Stimulated activated memory B cell treated with anti-CD40 and anti-IgM and Interleukin-4, amounts not matched to agents 10 μg/mL and 1 μg/mL and 100 μg/mL, for 72 hours (primary cell): ENCODE measurements around the gene RHOT1.
"Not testable (repeated sequence)": the region's sequence is repeated elsewhere in the genome, so short reads cannot be mapped to it uniquely, and the experiment has no call there.

Experiments used
- ATAC-seq: fragments of 150-1000 bp; cut with Tn5 transposase; 2 replicates; pipeline ENCODE4 v1.10.0; 2021
- H3K27ac Mint-ChIP-seq: one replicate; pipeline ENCODE4 v1.8.0; 2022; ENCODE audit warnings: mild to moderate bottlenecking, mixed read lengths
- H3K27me3 Mint-ChIP-seq: one replicate; pipeline ENCODE4 v1.8.0; 2022; ENCODE audit warnings: mixed read lengths
- H3K36me3 Mint-ChIP-seq: one replicate; pipeline ENCODE4 v1.8.0; 2022; ENCODE audit warnings: mixed read lengths
- H3K4me1 Mint-ChIP-seq: one replicate; pipeline ENCODE4 v1.8.0; 2022; ENCODE audit warnings: mixed read lengths
- H3K4me3 Mint-ChIP-seq: one replicate; pipeline ENCODE4 v1.8.0; 2022; ENCODE audit warnings: mild to moderate bottlenecking, moderate library complexity, mixed read lengths
- H3K9me3 Mint-ChIP-seq: one replicate; pipeline ENCODE4 v1.8.0; 2022; ENCODE audit warnings: mixed read lengths

RHOT1 gene

DNA sequence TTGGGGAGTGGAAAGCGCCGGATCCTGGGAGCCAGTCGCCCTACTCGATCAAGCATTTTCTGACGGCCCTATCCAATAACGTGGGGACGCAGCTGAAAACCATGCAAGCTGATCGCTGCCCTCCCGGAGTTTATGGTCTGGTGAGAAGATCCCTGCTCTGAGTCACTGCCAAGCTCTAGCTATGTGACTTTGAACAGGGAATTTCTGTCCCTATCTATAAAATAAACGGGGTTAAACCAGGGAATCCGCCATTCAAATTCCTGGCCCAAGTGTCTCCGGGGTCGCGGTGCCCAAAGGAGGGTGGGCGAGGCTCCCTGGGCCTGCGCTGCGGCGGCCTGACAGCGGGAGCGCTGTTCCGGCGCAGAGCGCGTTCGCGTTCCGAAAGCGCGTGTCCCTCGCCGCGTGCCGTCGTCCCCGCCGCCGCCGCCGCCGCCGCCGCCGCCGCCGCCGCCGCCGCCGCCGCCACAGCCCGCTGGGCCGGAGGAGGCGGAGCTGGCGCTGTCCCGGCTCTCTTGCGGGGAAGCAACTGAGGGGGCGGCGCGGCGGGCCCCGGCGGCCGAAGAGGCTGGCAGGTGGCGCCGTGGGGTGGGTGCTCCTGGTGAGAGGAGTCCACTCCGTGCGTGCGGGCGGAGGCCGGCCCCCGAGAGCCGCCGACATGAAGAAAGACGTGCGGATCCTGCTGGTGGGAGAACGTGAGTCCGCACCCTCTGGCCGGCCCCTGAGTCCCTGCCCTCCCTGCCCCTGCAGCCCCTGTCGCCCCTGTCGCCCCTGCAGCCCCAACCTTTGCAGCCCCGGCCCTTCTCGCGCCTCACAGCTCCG lies at the start of gene RHOT1:
Gene RHOT1 (plus strand): TSS at position 465 of the 819 bp plus-strand sequence. CDS start 191 bp downstream, at position 656.
- ATAC-seq = peak; percentile 90

DNA sequence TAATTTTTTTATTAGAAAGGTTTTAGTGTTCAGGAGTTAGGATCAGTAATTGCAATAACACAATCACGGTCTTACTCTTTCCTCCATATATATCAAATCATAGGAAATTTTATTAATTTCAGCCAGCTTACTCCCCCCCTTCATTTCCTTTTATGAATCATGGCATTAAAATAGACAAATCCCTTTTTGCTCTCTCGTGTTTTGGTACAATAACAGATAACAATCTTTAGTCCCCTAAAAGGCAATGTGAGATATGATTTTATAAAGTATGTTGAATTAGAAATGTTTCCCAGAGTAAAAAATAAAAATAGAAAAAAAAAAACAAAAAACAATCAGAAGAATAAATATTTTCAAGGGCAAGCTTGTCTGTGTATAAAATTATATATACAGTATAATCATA lies 42.6 kb upstream of the RHOT1 start:
- no peaks in the 10 kb centered on the region for H3K27me3 Mint-ChIP-seq
- H3K4me1 Mint-ChIP-seq = no peaks in the 10 kb centered on the region
- ATAC-seq = no peak
- no peaks in the 10 kb centered on the region for H3K36me3 Mint-ChIP-seq
- H3K27ac Mint-ChIP-seq = no peak overlapping the region
- H3K4me3 Mint-ChIP-seq = no peak overlapping the region
- no peaks in the 10 kb centered on the region for H3K9me3 Mint-ChIP-seq

More for the DNA sequence above, at the start of gene RHOT1:
- no peaks in the 10 kb centered on the region for H3K9me3 Mint-ChIP-seq
- peaks cover 24% of the 10 kb centered on the region for H3K4me1 Mint-ChIP-seq
- peak within 1 kb of the TSS; percentile 95 for H3K4me3 Mint-ChIP-seq
- H3K27me3 Mint-ChIP-seq = no peaks in the 10 kb centered on the region
- H3K36me3 Mint-ChIP-seq = no peaks in the 10 kb centered on the region
- H3K27ac Mint-ChIP-seq = peak within 1 kb of the TSS; percentile 94

DNA sequence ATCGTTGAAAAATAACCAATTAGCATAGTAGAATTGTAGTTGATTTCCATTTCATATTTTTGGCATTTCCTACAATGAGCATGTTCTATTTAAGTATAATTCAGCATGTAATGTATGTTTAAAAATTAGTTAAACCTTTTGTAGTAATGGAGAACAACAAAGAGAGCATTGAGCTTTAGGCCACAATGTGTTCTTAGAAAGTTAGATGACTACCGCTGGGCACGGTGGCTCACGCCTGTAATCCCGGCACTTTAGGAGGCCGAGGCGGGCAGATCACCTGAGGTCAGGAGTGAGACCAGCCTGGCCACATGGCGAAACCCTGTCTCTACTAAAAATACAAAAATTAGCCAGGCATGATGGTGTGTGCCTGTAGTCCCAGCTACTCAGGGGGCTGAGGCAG lies 42.0 kb upstream of the RHOT1 start:
- H3K27ac Mint-ChIP-seq, H3K4me1 Mint-ChIP-seq, H3K4me3 Mint-ChIP-seq, H3K9me3 Mint-ChIP-seq, H3K27me3 Mint-ChIP-seq, H3K36me3 Mint-ChIP-seq, ATAC-seq: not testable (repeated sequence)

DNA sequence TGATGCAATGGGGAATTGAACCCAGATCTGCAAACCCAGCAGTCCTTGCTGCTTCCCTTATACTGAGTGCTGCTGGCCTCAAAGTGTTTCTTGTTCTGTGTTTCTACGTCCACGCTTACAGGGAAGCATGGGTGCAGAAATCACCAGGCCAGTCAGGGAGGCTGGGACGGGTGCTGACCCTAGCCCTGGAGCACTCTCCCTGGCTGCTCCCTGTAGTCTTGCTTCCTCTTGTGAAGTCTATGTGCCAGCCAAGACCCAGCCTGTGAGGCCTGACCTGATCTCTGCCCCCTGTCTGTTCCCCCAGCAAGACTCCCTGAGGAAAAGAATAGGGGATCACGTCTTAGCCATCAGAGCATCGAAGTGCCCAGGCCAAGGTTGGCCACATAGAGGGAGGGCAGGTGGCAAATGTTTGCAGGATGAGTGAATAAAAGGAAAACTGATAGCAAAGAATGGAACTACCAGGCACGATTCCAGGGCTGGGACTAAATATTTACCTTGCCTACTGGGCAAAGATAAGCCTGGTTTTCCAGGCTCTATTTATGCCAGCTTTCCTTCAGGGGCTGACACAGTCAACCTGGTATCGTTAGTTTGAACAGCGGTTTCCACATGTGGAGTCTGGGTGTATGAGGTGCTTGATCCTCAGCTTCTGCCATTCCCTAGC lies 41.2 kb upstream of the RHOT1 start:
- Mint-ChIP-seq H3K27me3 (peaks cover 10% of the 10 kb centered on the region), H3K4me3 (no peak overlapping the region), H3K27ac (no peak overlapping the region), H3K9me3 (no peaks in the 10 kb centered on the region), H3K4me1 (no peaks in the 10 kb centered on the region), H3K36me3 (no peaks in the 10 kb centered on the region)
- no peak for ATAC-seq

DNA sequence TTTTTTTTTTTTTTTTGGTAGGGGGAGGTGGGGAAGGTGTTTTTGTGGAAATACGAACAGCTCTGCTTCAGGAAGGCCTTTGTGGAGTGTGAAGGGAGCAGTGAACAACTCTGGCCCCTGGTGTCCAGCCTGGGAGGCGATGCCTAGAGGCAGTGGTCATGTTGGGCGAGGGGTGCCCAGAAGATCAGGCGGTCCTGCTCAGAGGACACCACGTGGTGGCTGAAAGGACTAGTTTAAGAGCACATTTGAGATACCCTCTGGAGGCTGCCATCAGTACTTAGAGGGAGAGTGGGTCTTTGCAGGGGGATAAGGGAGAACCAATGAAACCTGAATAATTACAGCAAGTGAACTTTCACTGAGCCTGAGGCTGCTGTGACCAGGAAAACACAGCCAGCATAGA lies 40.1 kb upstream of the RHOT1 start:
- no peaks in the 10 kb centered on the region for H3K36me3 Mint-ChIP-seq
- no peak overlapping the region for H3K27ac Mint-ChIP-seq
- H3K4me1 Mint-ChIP-seq = no peaks in the 10 kb centered on the region
- ATAC-seq = no peak
- H3K9me3 Mint-ChIP-seq = no peaks in the 10 kb centered on the region
- peaks cover 10% of the 10 kb centered on the region for H3K27me3 Mint-ChIP-seq
- no peak overlapping the region for H3K4me3 Mint-ChIP-seq

DNA sequence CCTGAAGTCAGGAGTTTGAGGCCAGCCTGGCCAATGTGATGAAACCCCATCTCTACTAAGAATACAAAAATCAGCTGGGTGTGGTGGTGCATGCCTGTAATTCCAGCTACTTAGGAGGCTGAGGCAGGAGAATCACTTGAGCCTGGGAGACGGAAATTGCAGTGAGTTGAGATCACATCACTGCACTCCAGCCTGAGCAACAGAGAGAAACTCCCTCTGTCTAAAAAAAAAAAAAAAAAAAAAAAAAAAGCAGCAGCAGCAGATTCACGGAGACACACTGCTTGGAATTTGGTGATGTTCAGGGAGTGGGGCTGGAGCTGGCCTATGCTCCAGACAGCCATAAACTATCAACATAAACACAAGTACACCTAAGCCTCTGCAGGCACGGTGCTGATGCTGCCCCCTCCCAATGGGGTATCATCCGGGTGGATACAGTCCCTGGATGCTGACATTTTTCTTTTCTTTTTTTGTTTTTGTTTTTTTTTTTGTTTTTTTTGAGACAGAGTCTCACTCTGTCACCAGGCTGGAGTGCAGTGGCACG lies 39.6 kb upstream of the RHOT1 start:
- no peak overlapping the region for H3K27ac Mint-ChIP-seq
- H3K36me3 Mint-ChIP-seq = no peaks in the 10 kb centered on the region
- no peak for ATAC-seq
- H3K27me3 Mint-ChIP-seq = peaks cover 10% of the 10 kb centered on the region
- H3K4me1 Mint-ChIP-seq = no peaks in the 10 kb centered on the region
- H3K9me3 Mint-ChIP-seq = no peaks in the 10 kb centered on the region
- no peak overlapping the region for H3K4me3 Mint-ChIP-seq

DNA sequence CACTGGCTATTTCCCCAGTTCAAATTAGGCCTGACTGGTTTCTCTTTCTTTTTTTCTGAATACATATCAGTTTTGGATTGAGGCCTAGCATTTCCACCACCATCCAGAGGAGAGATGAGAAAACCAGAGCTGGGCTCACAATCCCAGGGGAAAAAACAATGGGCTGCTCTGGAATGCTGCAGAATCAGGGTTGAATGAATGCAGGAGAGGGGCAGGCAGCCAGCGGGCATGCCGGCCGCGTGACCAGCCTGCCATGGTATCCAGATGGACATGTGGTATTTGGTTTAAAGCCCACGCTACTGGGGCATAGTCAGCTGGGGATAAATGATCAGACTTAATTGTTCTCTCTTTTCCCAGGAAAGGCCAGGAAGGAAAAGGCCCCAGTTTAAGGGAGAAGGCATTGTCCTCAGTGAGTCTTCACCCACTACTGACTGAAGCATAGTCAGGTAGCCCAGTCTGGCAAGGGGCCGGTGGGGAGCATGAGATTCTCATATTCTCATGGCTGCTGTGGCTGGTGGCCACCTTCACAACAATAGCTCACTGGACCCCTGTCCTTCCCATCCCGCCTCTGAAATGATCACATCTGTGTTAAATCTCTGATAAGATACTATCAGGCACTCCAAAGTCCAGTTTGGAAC lies 38.7 kb upstream of the RHOT1 start:
- H3K36me3 Mint-ChIP-seq = no peaks in the 10 kb centered on the region
- H3K9me3 Mint-ChIP-seq = no peaks in the 10 kb centered on the region
- no peak for ATAC-seq
- H3K4me1 Mint-ChIP-seq = no peaks in the 10 kb centered on the region
- H3K27me3 Mint-ChIP-seq = peaks cover 10% of the 10 kb centered on the region
- H3K4me3 Mint-ChIP-seq = no peak overlapping the region
- no peak overlapping the region for H3K27ac Mint-ChIP-seq

DNA sequence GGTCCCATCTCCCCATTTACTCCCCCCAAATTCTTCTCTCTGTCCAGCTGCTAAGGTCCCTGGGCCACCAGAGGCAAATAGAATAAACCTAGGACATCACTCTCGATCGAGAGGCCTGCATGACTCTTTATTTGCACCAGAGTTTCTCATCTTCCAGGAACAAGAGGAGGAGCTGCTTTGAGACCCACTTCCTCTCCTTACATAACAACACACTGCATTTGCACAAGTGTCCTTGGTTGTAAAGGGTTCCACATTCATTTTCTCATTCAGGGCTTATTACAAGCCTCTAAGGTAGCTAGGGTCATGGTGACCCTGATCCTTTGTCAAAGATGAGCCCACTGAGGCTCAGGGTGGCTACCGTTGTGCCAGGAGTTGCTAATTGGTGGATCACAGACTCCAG lies 38.1 kb upstream of the RHOT1 start:
- H3K4me3 Mint-ChIP-seq = no peak overlapping the region
- no peaks in the 10 kb centered on the region for H3K4me1 Mint-ChIP-seq
- no peak overlapping the region for H3K27ac Mint-ChIP-seq
- no peak for ATAC-seq
- no peaks in the 10 kb centered on the region for H3K36me3 Mint-ChIP-seq
- no peaks in the 10 kb centered on the region for H3K9me3 Mint-ChIP-seq
- H3K27me3 Mint-ChIP-seq = peaks cover 10% of the 10 kb centered on the region

DNA sequence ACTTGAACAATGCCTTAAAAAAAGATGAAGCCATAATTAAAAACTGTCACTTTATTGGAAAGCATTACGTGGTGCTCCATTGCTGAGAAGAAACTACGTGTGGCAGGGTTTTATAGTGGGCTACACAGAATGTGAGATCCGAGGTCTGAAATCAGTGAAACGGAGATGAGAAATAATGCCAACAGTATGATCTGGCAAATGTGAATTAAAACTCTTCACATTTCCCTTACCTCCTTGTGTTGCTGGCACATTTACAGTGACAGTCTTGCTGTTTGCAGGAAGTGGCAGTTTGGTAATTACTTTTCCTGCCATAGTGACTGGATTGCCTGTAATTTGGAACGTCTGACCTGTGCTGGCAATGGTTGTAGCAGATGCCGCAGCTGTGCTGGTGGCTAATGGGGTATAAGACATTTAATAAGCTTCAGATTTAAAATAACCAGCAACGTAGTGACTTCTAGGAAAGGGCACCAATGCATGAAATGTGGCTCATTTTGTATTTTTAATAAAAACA lies 35.8 kb upstream of the RHOT1 start:
- not testable (repeated sequence) for H3K4me3 Mint-ChIP-seq

DNA sequence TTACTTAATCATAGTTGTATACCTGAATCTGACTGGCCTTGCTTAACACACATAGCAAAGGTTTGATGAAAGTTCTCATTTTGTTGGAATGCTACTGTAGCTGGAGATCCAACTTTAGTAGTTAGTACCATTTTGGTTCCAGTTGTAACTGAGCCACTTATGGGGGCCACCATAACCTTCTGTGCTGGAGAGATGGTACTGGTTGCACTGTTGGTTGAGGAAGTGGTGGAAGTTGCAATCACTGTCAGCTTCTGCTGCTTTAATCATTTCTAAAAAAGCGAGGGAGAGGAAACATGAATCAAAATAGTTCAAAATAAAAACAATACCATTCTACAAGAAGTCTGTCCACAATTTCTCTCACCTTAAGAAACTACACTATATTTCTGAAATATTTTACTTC lies 35.1 kb upstream of the RHOT1 start:
- not testable (repeated sequence) for H3K27me3 Mint-ChIP-seq, H3K36me3 Mint-ChIP-seq, ATAC-seq, H3K9me3 Mint-ChIP-seq, H3K4me3 Mint-ChIP-seq, H3K4me1 Mint-ChIP-seq, H3K27ac Mint-ChIP-seq

More for the DNA sequence above, 35.8 kb upstream of the RHOT1 start:
- not testable (repeated sequence) for H3K4me1 Mint-ChIP-seq, H3K27ac Mint-ChIP-seq, ATAC-seq, H3K36me3 Mint-ChIP-seq, H3K9me3 Mint-ChIP-seq, H3K27me3 Mint-ChIP-seq

DNA sequence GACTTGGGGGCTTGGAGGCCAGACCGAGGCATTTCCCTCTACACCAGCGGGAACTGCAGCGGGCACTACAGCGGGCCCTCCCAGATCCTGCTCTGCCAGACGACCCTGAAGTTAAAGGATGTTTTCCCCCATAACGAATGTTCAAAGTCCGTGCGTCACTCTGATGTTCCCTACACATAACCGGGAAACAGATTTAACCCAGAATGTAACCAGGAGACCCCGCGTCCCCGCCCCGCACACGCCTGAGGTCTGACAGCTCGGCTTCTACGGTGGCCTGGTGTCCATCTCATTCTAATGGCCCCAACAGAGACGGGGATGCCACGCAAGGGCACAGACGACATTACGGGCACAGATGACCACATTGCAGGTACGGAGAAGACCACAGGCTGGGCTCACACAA lies 31.7 kb upstream of the RHOT1 start:
- Mint-ChIP-seq H3K27ac (no peak overlapping the region), H3K36me3 (no peaks in the 10 kb centered on the region), H3K9me3 (no peaks in the 10 kb centered on the region), H3K27me3 (peaks cover 4% of the 10 kb centered on the region), H3K4me3 (no peak overlapping the region), H3K4me1 (no peaks in the 10 kb centered on the region)
- ATAC-seq = no peak

DNA sequence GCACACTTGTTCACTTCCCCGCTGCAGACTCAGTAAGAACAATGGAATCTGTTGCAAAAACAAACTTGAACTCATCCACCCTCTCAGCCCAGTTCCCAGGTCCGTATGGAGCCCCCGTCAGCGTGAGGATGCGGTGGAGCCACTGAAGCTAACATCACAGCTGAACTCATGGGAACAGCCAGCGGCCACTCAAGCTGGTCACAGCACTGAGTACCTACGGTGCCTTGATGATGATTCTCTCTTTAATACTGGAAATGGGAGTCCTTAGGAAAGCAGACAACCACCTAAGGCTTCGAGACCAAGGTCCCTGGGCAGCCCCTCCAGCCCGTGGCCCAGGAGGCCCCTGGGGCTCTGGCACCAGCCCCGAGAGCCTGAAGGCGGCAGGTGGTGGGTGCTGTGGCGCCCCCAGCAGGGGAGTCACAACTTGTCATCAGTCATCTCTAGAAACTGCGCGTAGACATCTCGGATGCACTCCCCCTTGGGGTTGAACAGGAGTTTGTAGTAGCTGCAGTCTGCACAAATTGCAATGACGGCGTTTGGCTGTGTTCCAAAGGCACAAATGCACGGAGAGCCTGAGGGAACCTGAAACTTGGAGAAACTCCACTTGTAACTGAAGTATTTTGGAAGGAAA lies 31.0 kb upstream of the RHOT1 start:
- Mint-ChIP-seq H3K27me3 (no peaks in the 10 kb centered on the region), H3K4me1 (no peaks in the 10 kb centered on the region), H3K36me3 (no peaks in the 10 kb centered on the region), H3K4me3 (no peak overlapping the region), H3K27ac (no peak overlapping the region), H3K9me3 (no peaks in the 10 kb centered on the region)
- ATAC-seq = no peak

DNA sequence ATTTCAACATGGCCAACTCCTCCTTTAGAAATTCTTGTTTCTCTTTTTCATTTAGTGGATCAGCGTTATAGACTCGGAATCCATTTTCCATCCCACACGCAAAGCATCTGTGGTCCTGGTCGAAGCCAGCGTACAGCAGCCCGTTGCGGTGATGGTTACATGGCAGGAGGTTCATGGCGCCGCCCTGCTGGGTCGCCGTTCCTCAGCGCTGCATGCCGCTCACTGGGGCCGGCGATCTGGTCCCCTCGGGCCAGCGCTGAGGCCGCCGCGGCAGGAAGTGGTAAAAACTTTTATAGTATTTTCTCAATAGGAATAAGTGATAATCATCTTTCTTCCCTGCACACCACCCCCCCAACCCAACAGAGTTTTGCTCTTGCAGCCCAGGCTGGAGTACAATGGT lies 29.9 kb upstream of the RHOT1 start:
- no peaks in the 10 kb centered on the region for H3K9me3 Mint-ChIP-seq
- ATAC-seq = no peak
- H3K36me3 Mint-ChIP-seq = no peaks in the 10 kb centered on the region
- no peak overlapping the region for H3K4me3 Mint-ChIP-seq
- no peaks in the 10 kb centered on the region for H3K4me1 Mint-ChIP-seq
- peaks cover 3% of the 10 kb centered on the region for H3K27me3 Mint-ChIP-seq
- H3K27ac Mint-ChIP-seq = no peak overlapping the region

DNA sequence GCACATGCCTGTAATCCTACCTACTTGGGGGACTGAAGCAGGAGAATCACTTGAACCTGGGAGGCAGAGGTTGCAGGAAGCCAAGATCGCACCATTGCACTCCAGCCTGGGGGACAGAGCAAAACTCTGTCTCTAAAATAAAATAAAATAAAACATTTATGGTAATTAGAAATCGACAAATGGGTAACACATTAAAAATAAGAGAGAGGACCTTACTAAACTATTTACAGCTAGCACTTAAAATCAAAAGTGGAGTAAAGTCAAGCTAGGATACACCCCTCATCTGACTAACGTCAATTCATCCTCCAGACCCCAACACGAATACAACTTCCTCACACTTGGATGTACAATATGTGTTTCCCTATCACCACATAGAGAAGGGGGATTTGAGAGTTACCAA lies 27.8 kb upstream of the RHOT1 start:
- Mint-ChIP-seq H3K4me3 (no peak overlapping the region), H3K9me3 (no peaks in the 10 kb centered on the region), H3K36me3 (no peaks in the 10 kb centered on the region), H3K27me3 (peaks cover 20% of the 10 kb centered on the region), H3K4me1 (no peaks in the 10 kb centered on the region), H3K27ac (no peak overlapping the region)
- no peak for ATAC-seq

DNA sequence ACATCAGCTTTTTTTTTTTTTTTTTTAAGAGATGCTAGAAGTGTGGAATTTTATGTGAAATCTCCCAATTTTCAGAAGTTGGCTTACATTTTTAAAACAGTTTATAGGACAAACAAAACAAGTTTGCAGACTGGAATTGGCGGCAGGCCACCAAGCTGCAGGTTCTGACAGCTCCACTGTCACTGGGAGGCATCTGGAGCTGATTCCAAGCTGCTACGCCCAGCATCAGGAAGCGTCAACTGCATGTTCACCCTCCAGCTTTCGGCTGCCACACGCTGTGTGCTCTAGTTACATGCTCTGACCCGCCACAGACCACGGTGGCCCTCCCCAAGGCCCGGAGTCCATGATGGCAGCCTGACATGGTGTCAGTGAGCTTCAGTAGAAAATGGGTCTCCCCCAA lies 26.8 kb upstream of the RHOT1 start:
- not testable (repeated sequence) for H3K36me3 Mint-ChIP-seq, ATAC-seq, H3K4me3 Mint-ChIP-seq, H3K27ac Mint-ChIP-seq, H3K4me1 Mint-ChIP-seq, H3K9me3 Mint-ChIP-seq
- H3K27me3 Mint-ChIP-seq = peaks cover 23% of the 10 kb centered on the region
